Measurements from ENCODE around the gene TEX261.
A peak's percentile ranks its signal among the peaks of the same experiment; 100 is the strongest.

The TEX261 gene

GRCh38 chr2:70990216-70990615 lies 4.5 kb downstream of the TEX261 start:
- H3K27ac Mint-ChIP-seq = no peak overlapping the region
- peaks cover 91% of the 10 kb centered on the region for H3K36me3 Mint-ChIP-seq (ENCODE audit: low read depth)
- no peaks in the 10 kb centered on the region for H3K9me3 Mint-ChIP-seq

DNA sequence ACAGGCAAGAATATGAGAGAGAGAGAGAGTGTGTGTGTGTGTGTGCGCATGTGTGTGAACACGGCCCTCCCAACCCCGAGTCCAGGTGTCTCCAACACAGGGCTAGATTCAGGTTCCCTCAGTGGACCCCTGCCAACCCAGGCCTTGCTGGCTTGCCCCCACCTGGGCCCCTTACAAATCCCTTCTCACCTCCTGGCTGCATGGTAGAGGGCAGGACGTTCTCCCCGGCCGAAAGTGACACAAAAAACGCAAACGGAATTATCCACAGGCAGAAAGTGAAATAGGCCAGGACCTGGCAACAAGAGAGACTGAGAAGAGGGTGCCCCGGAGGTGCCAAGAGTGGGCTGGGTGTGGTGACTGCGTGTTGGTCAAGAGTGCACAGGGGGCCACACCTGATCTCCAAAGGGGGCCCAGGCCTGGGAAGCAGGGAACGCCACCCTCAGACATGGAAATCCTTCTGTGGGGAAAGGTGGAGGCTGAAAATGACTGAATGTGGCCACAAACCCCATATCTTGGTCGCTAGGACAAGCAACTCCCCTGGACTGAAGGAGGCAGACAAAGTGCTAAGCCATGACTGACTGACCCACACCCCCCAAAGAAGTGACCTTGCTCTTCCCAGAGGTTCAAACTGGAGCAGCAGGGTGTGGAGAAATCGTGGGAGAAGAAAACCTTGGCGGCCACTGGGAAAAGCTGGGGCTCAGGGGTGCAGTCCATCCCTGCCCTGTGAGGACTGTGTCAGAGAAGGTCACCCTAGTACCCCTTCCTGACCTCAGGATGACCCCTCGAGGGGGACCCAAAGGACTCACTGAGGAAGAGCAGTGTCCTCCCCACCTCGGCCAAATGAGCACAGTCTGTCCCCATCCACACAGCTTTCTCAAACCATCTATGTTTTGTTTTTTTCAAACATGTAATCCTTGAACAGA lies 5.7 kb downstream of the TEX261 start:
- Mint-ChIP-seq H3K36me3 (ENCODE audit: low read depth) (peaks cover 95% of the 10 kb centered on the region), H3K9me3 (no peaks in the 10 kb centered on the region), H3K27me3 (no peaks in the 10 kb centered on the region), H3K4me3 (no peak overlapping the region), H3K4me1 (ENCODE audit: low read depth) (peaks cover 41% of the 10 kb centered on the region), H3K27ac (peak overlapping the region; percentile 28)
- DNase-seq = no peak

More at GRCh38 chr2:70990216-70990615, 4.5 kb downstream of the TEX261 start:
- H3K4me1 Mint-ChIP-seq (ENCODE audit: low read depth) = peaks cover 31% of the 10 kb centered on the region
- no peak overlapping the region for H3K4me3 Mint-ChIP-seq
- H3K27me3 Mint-ChIP-seq = no peaks in the 10 kb centered on the region
- DNase-seq = no peak

GRCh38 chr2:70988151-70988550 lies 6.5 kb downstream of the TEX261 start:
- Mint-ChIP-seq H3K36me3 (ENCODE audit: low read depth) (peaks cover 91% of the 10 kb centered on the region), H3K4me3 (no peak overlapping the region), H3K27me3 (no peaks in the 10 kb centered on the region), H3K9me3 (no peaks in the 10 kb centered on the region), H3K4me1 (ENCODE audit: low read depth) (peaks cover 35% of the 10 kb centered on the region), H3K27ac (peak overlapping the region; percentile 28)
- DNase-seq = peak; percentile 17

DNA sequence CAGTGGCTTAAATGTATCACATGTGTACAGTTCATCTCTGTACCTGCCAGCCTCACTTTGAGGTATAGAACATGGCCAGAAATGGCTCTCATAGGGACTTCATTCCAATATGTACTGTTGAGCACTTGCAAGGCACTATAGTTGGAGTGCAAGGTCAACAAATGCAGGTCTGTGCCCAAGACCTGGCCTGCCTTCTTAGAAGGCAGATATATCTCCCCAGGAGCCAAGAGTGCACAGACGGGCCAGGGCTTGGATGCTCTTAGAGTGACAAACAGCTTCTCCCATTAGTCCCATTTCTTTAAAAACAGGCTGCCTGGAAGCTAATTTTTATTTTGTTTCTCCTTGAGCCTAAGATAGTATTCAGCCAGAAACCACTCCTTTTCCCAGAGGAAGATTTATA lies 7.3 kb downstream of the TEX261 start:
- Mint-ChIP-seq H3K4me1 (ENCODE audit: low read depth) (peaks cover 29% of the 10 kb centered on the region), H3K27me3 (no peaks in the 10 kb centered on the region), H3K4me3 (no peak overlapping the region), H3K36me3 (ENCODE audit: low read depth) (peaks cover 89% of the 10 kb centered on the region), H3K9me3 (no peaks in the 10 kb centered on the region), H3K27ac (peak overlapping the region; percentile 12)
- DNase-seq = peak; percentile 9

GRCh38 chr2:70986499-70987189 lies 8.0 kb downstream of the TEX261 start:
- H3K36me3 Mint-ChIP-seq (ENCODE audit: low read depth) = peaks cover 83% of the 10 kb centered on the region
- no peaks in the 10 kb centered on the region for H3K27me3 Mint-ChIP-seq
- H3K27ac Mint-ChIP-seq = no peak overlapping the region
- no peaks in the 10 kb centered on the region for H3K9me3 Mint-ChIP-seq
- DNase-seq = peak; percentile 19
- no peak overlapping the region for H3K4me3 Mint-ChIP-seq
- H3K4me1 Mint-ChIP-seq (ENCODE audit: low read depth) = peaks cover 25% of the 10 kb centered on the region

GRCh38 chr2:70985956-70986355 lies 8.7 kb downstream of the TEX261 start:
- H3K27ac Mint-ChIP-seq = no peak overlapping the region
- no peak overlapping the region for H3K4me3 Mint-ChIP-seq
- H3K36me3 Mint-ChIP-seq (ENCODE audit: low read depth) = peaks cover 76% of the 10 kb centered on the region
- H3K9me3 Mint-ChIP-seq = no peaks in the 10 kb centered on the region
- H3K4me1 Mint-ChIP-seq (ENCODE audit: low read depth) = peaks cover 20% of the 10 kb centered on the region
- DNase-seq = peak; percentile 30
- no peaks in the 10 kb centered on the region for H3K27me3 Mint-ChIP-seq

- Mint-ChIP-seq H3K27ac (no peak overlapping the region), H3K27me3 (no peaks in the 10 kb centered on the region), H3K9me3 (no peaks in the 10 kb centered on the region), H3K36me3 (ENCODE audit: low read depth) (peaks cover 70% of the 10 kb centered on the region), H3K4me3 (no peak overlapping the region), H3K4me1 (ENCODE audit: low read depth) (peaks cover 18% of the 10 kb centered on the region)
- no peak for DNase-seq
Measured at GRCh38 chr2:70985283-70985688, 9.4 kb downstream of the TEX261 start.

DNA sequence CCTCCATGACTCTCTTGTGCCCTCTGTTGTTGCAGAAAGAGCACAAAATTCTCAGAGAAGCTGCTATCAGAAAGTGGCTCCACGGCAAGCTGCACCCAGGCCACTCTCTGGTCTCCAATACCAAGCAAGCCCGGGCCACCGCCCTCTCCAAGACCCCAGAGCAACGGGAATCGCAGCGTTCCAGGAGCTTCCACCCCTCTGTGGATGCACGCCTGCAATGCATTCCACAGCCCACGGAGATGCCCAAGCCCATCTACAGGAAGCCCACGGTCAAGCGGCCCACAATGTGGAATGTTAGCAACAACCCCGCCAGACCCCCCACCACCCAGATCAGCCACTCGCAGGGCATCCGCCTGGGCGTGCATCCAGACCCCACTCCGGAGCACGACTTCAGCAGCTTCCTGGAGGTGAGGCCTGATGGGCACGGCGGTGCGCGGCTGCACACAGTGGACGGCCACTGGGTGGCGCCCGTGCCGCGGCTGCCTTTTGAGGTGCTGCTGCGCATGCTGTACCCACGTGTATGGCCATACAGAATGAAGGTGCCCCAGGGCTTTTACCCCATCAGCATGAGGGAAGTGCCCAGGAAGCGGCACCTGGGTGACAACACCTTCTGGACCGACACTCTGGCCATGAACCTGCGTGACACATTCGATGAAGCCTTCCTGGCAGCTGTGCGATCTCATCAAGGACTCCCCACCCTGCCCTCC lies 9.9 kb downstream of the TEX261 start:
- peak overlapping the region; percentile 11 for H3K4me3 Mint-ChIP-seq
- DNase-seq = peak; percentile 89
- no peaks in the 10 kb centered on the region for H3K9me3 Mint-ChIP-seq
- H3K27ac Mint-ChIP-seq = peak overlapping the region; percentile 38
- H3K36me3 Mint-ChIP-seq (ENCODE audit: low read depth) = peaks cover 64% of the 10 kb centered on the region
- peaks cover 18% of the 10 kb centered on the region for H3K4me1 Mint-ChIP-seq (ENCODE audit: low read depth)
- H3K27me3 Mint-ChIP-seq = no peaks in the 10 kb centered on the region

- no peak overlapping the region for H3K27ac Mint-ChIP-seq
- no peak overlapping the region for H3K4me3 Mint-ChIP-seq
- peaks cover 59% of the 10 kb centered on the region for H3K36me3 Mint-ChIP-seq (ENCODE audit: low read depth)
- DNase-seq = no peak
- peaks cover 20% of the 10 kb centered on the region for H3K4me1 Mint-ChIP-seq (ENCODE audit: low read depth)
- no peaks in the 10 kb centered on the region for H3K9me3 Mint-ChIP-seq
- H3K27me3 Mint-ChIP-seq = no peaks in the 10 kb centered on the region
Measured at GRCh38 chr2:70984228-70984575, 10.5 kb downstream of the TEX261 start.

DNA sequence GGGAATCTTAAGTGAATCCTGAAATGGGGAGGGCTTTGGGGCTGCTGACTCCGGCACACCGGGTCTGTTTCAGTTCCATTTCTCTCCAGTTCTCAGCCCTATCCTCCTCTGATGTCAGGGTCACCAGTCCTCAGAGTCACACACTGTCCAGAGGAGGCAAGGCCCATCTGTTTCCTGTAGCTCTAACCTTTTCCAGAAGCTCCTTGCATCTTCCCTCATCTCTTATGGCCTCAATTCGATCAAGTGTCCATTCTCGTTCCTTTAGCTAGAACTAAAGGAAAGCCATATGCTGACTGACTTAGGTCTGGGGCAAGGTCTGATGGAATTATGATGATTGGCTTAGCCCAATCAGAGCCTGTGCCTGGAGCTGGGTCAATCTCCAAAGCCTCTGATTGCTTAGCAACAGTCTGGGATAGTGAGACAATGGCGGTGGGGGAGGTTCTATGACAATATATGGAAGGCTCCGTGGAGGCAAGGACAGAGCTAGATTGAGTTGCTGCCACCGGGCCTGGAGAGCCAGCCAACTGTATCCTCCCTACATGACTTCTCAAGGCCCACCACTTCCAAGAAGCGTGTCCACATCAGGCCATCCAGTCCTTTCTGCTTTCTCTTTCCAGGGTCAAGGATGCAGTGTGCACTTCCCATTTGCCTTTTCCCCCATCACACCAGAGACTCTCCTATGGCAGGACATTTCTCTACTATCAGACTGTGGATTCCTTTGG lies 11.0 kb downstream of the TEX261 start:
- no peak overlapping the region for H3K27ac Mint-ChIP-seq

DNA sequence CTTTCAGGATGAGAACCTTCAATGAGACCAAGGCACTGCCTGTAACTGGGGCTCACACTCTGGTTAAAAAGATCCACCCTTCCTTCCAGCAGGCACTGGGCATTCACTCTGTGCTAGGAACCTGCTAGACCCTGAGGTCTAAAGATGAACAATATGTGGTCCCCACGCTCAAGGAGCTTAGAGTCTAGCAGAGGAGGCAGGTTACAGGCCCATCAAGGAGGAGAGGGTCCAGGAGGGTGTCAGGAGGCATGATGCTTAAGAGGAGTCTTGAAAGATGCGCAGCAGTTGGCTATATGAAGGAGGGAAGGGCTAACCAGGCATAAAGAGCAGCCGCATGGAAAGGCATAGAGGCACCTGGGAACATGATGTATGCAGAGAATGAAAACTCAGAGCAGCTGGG lies 11.7 kb downstream of the TEX261 start:
- peak; percentile 17 for DNase-seq
- no peak overlapping the region for H3K27ac Mint-ChIP-seq

More for the DNA sequence above, 11.0 kb downstream of the TEX261 start:
- peaks cover 53% of the 10 kb centered on the region for H3K36me3 Mint-ChIP-seq (ENCODE audit: low read depth)
- H3K27me3 Mint-ChIP-seq = no peaks in the 10 kb centered on the region
- no peak overlapping the region for H3K4me3 Mint-ChIP-seq
- peaks cover 20% of the 10 kb centered on the region for H3K4me1 Mint-ChIP-seq (ENCODE audit: low read depth)
- no peaks in the 10 kb centered on the region for H3K9me3 Mint-ChIP-seq
- DNase-seq = peak; percentile 23

GRCh38 chr2:70981866-70982810 lies 12.5 kb downstream of the TEX261 start:
- H3K27me3 Mint-ChIP-seq = no peaks in the 10 kb centered on the region
- DNase-seq = peak; percentile 22
- no peak overlapping the region for H3K4me3 Mint-ChIP-seq
- peaks cover 41% of the 10 kb centered on the region for H3K36me3 Mint-ChIP-seq (ENCODE audit: low read depth)
- peaks cover 31% of the 10 kb centered on the region for H3K4me1 Mint-ChIP-seq (ENCODE audit: low read depth)
- no peaks in the 10 kb centered on the region for H3K9me3 Mint-ChIP-seq
- no peak overlapping the region for H3K27ac Mint-ChIP-seq

More for the DNA sequence above, 11.7 kb downstream of the TEX261 start:
- Mint-ChIP-seq H3K4me3 (no peak overlapping the region), H3K9me3 (no peaks in the 10 kb centered on the region), H3K4me1 (ENCODE audit: low read depth) (peaks cover 23% of the 10 kb centered on the region), H3K36me3 (ENCODE audit: low read depth) (peaks cover 49% of the 10 kb centered on the region), H3K27me3 (no peaks in the 10 kb centered on the region)

- no peak overlapping the region for H3K4me3 Mint-ChIP-seq
- H3K4me1 Mint-ChIP-seq (ENCODE audit: low read depth) = peaks cover 37% of the 10 kb centered on the region
- H3K27ac Mint-ChIP-seq = no peak overlapping the region
- no peaks in the 10 kb centered on the region for H3K27me3 Mint-ChIP-seq
- H3K36me3 Mint-ChIP-seq (ENCODE audit: low read depth) = peaks cover 34% of the 10 kb centered on the region
- H3K9me3 Mint-ChIP-seq = no peaks in the 10 kb centered on the region
- no peak for DNase-seq
Measured at GRCh38 chr2:70981421-70981820, 13.3 kb downstream of the TEX261 start.
